Measurements from ENCODE around the gene CYP2J2. TPM values are rescaled to one million over a fixed set of nuclear protein-coding genes. Genes with fewer than 3 reads are reported as not detected.
"Not testable (repeated sequence)": the region's sequence is repeated elsewhere in the genome, so short reads cannot be mapped to it uniquely, and the experiment has no call there.

Gene CYP2J2
- total RNA-seq, 1 donor from 2014 or later: not detected

DNA sequence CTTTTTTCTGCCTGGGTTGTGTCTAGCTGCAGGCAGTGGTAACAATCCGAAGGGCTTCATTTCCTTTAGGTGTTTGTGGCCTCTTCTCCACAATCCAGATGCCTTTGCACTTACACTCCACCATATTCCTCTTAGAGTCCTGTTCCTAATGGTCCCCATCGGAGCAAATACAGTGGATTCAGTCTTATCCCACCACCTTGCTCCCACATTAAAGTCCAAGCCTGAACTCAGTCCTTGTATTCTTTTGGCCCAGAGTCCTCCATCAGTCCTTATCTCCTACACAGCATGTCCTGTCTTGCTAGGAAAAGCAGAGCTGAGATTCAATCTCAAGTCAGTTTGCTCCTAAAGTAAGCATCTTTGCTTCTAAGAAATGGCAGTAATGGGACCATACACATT lies 8.8 kb downstream of the CYP2J2 start:
- peaks cover 3% of the 10 kb centered on the region for H3K27me3 Mint-ChIP-seq (ENCODE audit: unreplicated experiment)
- no peaks in the 10 kb centered on the region for H3K9me3 Mint-ChIP-seq (ENCODE audit: unreplicated experiment)
- no peaks in the 10 kb centered on the region for H3K36me3 Mint-ChIP-seq (ENCODE audit: unreplicated experiment)
- DNase-seq: no peak
- no peak overlapping the region for H3K4me3 Mint-ChIP-seq (ENCODE audit: unreplicated experiment)
- TF ChIP-seq, protein P1, sequence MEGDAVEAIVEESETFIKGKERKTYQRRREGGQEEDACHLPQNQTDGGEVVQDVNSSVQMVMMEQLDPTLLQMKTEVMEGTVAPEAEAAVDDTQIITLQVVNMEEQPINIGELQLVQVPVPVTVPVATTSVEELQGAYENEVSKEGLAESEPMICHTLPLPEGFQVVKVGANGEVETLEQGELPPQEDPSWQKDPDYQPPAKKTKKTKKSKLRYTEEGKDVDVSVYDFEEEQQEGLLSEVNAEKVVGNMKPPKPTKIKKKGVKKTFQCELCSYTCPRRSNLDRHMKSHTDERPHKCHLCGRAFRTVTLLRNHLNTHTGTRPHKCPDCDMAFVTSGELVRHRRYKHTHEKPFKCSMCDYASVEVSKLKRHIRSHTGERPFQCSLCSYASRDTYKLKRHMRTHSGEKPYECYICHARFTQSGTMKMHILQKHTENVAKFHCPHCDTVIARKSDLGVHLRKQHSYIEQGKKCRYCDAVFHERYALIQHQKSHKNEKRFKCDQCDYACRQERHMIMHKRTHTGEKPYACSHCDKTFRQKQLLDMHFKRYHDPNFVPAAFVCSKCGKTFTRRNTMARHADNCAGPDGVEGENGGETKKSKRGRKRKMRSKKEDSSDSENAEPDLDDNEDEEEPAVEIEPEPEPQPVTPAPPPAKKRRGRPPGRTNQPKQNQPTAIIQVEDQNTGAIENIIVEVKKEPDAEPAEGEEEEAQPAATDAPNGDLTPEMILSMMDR (IDR thresholded peaks at IDR 0.05; ENCODE audit: partially characterized antibody, unreplicated experiment): no peak
- no peak overlapping the region for H3K27ac Mint-ChIP-seq (ENCODE audit: unreplicated experiment)
- H3K4me1 Mint-ChIP-seq (ENCODE audit: low read depth, unreplicated experiment): peaks cover 4% of the 10 kb centered on the region

DNA sequence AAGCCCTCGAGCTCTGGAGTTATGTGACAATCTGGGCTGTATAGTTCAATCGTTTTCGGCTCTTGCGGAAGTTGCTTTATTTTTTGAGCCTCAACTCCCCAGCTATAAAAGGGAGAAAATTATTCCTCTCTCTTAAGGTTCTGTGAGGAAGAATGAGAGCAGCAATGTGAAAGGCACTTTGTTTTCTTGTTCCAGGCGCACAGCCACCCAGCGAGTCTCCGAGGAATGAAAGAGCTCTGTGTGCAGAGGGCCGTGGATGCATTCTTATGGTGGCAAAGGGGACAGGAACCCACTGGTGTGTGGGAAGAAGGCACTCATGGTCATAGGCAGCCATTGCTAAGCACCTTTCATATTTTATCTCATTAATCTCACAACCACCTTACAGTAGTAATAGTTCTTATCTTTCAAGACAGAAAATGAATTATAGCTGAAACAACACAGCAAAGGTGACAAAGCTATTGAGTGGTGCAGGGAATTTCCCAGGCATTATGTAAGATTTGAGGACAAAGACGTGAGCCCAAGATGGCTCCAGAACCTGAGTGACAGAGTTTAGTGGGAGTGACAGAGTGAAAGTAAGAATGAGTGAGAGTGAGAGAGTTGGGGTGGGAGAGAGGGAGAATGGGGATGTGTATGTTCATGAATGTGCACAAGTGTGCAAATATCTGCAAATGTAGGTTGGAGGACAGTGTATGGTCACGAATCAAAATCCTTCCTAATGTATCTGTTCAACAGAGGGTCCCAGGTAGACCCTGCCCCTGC lies 9.4 kb downstream of the CYP2J2 start:
- Mint-ChIP-seq H3K36me3 (ENCODE audit: unreplicated experiment) (no peaks in the 10 kb centered on the region), H3K27me3 (ENCODE audit: unreplicated experiment) (peaks cover 3% of the 10 kb centered on the region), H3K9me3 (ENCODE audit: unreplicated experiment) (no peaks in the 10 kb centered on the region), H3K4me3 (ENCODE audit: unreplicated experiment) (no peak overlapping the region), H3K4me1 (ENCODE audit: low read depth, unreplicated experiment) (peaks cover 4% of the 10 kb centered on the region), H3K27ac (ENCODE audit: unreplicated experiment) (no peak overlapping the region)
- no peak for DNase-seq
- TF ChIP-seq, protein P1 (IDR thresholded peaks at IDR 0.05; ENCODE audit: partially characterized antibody, unreplicated experiment): no peak

DNA sequence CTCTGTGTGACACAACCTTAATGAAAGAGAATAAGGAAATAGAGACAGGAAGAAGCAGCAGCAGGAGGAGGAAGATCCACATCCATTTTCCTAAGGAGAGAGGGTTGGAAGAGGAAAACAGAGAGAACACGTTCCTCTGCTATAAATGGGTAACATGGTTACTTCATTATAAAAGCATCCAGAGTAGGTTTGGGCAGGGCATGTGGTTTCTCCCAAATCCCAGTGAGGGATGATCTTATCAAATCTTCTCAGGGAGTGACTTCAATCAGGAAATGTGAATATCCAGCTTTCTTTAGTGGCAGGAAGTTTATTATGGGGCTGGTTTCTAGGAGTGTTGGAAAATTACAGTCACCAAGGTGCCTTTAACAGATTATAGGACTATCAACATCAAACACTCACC lies 11.1 kb downstream of the CYP2J2 start:
- Mint-ChIP-seq H3K27me3 (ENCODE audit: unreplicated experiment) (peaks cover 3% of the 10 kb centered on the region), H3K4me1 (ENCODE audit: low read depth, unreplicated experiment) (peaks cover 4% of the 10 kb centered on the region), H3K27ac (ENCODE audit: unreplicated experiment) (no peak overlapping the region), H3K9me3 (ENCODE audit: unreplicated experiment) (no peaks in the 10 kb centered on the region), H3K36me3 (ENCODE audit: unreplicated experiment) (no peaks in the 10 kb centered on the region), H3K4me3 (ENCODE audit: unreplicated experiment) (no peak overlapping the region)
- TF ChIP-seq, protein P1 (IDR thresholded peaks at IDR 0.05; ENCODE audit: partially characterized antibody, unreplicated experiment): no peak
- DNase-seq: no peak

DNA sequence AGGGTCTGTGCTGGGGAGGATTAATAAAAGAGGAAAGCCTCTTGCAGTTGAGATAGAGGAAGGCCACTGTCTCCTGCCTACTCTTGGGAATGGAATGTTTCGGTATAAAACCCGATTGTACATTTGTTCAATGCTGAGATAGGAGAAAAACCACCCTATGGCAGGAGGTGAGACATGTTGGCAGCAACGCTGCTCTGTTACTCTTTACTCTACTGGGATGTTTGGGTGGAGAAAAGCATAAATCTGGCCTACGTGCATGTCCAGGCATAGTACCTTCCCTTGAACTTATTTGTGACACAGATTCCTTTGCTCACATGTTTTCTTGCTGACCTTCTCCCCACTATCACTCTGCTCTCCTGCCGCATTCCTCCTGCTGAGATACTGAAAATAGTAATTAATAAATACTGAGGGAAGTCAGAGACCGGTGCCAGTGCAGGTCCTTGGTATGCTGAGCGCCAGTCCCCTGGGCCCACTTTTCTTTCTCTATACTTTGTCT lies 11.7 kb downstream of the CYP2J2 start:
- not testable (repeated sequence) for H3K36me3 Mint-ChIP-seq (ENCODE audit: unreplicated experiment); H3K9me3 Mint-ChIP-seq (ENCODE audit: unreplicated experiment); H3K27me3 Mint-ChIP-seq (ENCODE audit: unreplicated experiment); H3K4me1 Mint-ChIP-seq (ENCODE audit: low read depth, unreplicated experiment); H3K27ac Mint-ChIP-seq (ENCODE audit: unreplicated experiment); DNase-seq; H3K4me3 Mint-ChIP-seq (ENCODE audit: unreplicated experiment)

DNA sequence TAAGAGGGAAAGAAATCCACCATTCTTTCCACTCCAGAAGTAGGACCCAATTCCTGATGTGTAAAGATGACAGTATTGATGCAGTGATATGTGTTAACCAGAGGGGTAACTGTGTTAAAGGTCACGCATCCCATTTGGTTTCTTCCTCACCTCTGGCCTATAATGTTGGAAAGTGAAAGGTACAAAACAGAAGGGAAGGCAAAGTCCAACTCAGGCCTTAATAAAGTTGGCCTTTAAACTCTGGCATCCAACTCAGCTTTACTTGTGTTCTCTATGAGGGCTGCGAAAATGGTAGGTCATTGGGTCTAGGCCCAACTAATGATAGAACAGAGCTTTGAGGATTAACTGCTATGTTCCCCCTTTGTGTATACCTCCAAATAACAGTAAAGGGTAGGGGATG lies 17.9 kb downstream of the CYP2J2 start:
- DNase-seq: no peak
- H3K4me3 Mint-ChIP-seq (ENCODE audit: unreplicated experiment): no peak overlapping the region
- TF ChIP-seq, protein P1 (IDR thresholded peaks at IDR 0.05; ENCODE audit: partially characterized antibody, unreplicated experiment): no peak
- no peaks in the 10 kb centered on the region for H3K4me1 Mint-ChIP-seq (ENCODE audit: low read depth, unreplicated experiment)
- no peak overlapping the region for H3K27ac Mint-ChIP-seq (ENCODE audit: unreplicated experiment)
- H3K27me3 Mint-ChIP-seq (ENCODE audit: unreplicated experiment): no peaks in the 10 kb centered on the region
- H3K9me3 Mint-ChIP-seq (ENCODE audit: unreplicated experiment): no peaks in the 10 kb centered on the region
- no peaks in the 10 kb centered on the region for H3K36me3 Mint-ChIP-seq (ENCODE audit: unreplicated experiment)

Data from glutamatergic neuron (in vitro differentiated cells).